KMS-11 (cell line): ENCODE measurements around the gene HCN1.
"Not testable (repeated sequence)": the region's sequence is repeated elsewhere in the genome, so short reads cannot be mapped to it uniquely, and the experiment has no call there.

Source experiments
- H2AFZ ChIP-seq: fragments of 200-600 bp; sonication (generic); 2 replicates; pipeline ENCODE4 v1.6.1; 2016; ENCODE audit warnings: antibody characterized with exemption, mixed run types, low read depth
- H3K27ac ChIP-seq: fragments of 200-600 bp; sonication (generic); 2 replicates; pipeline ENCODE4 v1.6.1; 2016; ENCODE audit warnings: mild to moderate bottlenecking, mixed run types
- H3K27me3 ChIP-seq: fragments of 200-600 bp; sonication (generic); 2 replicates; pipeline ENCODE4 v1.6.1; 2017; ENCODE audit warnings: mild to moderate bottlenecking, low read depth, mixed run types, moderate library complexity; ENCODE audit not compliant: insufficient read depth
- H3K36me3 ChIP-seq: fragments of 200-600 bp; sonication (generic); 2 replicates; pipeline ENCODE4 v1.6.1; 2017; ENCODE audit warnings: mild to moderate bottlenecking, mixed run types; ENCODE audit not compliant: insufficient read depth
- H3K4me1 ChIP-seq: fragments of 200-600 bp; sonication (generic); 2 replicates; pipeline ENCODE4 v1.6.1; 2016; ENCODE audit warnings: mild to moderate bottlenecking, low read depth, mixed run types; ENCODE audit not compliant: poor library complexity, severe bottlenecking
- H3K4me2 ChIP-seq: fragments of 200-600 bp; sonication (generic); 2 replicates; pipeline ENCODE4 v1.7.0; 2016; ENCODE audit warnings: mild to moderate bottlenecking, mixed run types
- H3K4me3 ChIP-seq: fragments of 200-600 bp; sonication (generic); IDR thresholded peaks from 2 replicates; pipeline ENCODE4 v1.6.1; 2017; ENCODE audit warnings: low read depth, low read length, mixed read lengths; ENCODE audit not compliant: insufficient read depth
- H3K79me2 ChIP-seq: fragments of 200-600 bp; sonication (generic); 2 replicates; pipeline ENCODE4 v1.6.1; 2016; ENCODE audit warnings: low read depth, mixed run types; ENCODE audit not compliant: insufficient read depth
- H3K9ac ChIP-seq: fragments of 200-600 bp; sonication (generic); 2 replicates; pipeline ENCODE4 v1.6.1; 2016; ENCODE audit warnings: mild to moderate bottlenecking, mixed run types
- H4K20me1 ChIP-seq: fragments of 200-600 bp; sonication (generic); 2 replicates; pipeline ENCODE4 v1.6.1; 2016; ENCODE audit warnings: mild to moderate bottlenecking, mixed run types; ENCODE audit not compliant: insufficient read depth
- TF ChIP-seq, protein P1 (sequence below): fragments of 200-600 bp; sonication (generic); conservative IDR thresholded peaks from 2 replicates; pipeline ENCODE4 v1.6.1; 2017; ENCODE audit warnings: low read depth, mild to moderate bottlenecking, antibody characterized with exemption, low read length, moderate library complexity, mixed read lengths

The HCN1 gene

GRCh38 chr5:45335346-45335745, 360.8 kb downstream of the HCN1 start:
- H3K9ac ChIP-seq, result no peak overlapping the region
- H3K27ac ChIP-seq, result no peak overlapping the region
- no peaks in the 10 kb centered on the region for H3K27me3 ChIP-seq
- H3K4me2 ChIP-seq, result no peak overlapping the region
- no peak overlapping the region for H3K4me3 ChIP-seq
- H3K36me3 ChIP-seq, result no peaks in the 10 kb centered on the region
- H2AFZ ChIP-seq, result no peak overlapping the region
- no peaks in the 10 kb centered on the region for H3K79me2 ChIP-seq
- TF ChIP-seq, protein P1, sequence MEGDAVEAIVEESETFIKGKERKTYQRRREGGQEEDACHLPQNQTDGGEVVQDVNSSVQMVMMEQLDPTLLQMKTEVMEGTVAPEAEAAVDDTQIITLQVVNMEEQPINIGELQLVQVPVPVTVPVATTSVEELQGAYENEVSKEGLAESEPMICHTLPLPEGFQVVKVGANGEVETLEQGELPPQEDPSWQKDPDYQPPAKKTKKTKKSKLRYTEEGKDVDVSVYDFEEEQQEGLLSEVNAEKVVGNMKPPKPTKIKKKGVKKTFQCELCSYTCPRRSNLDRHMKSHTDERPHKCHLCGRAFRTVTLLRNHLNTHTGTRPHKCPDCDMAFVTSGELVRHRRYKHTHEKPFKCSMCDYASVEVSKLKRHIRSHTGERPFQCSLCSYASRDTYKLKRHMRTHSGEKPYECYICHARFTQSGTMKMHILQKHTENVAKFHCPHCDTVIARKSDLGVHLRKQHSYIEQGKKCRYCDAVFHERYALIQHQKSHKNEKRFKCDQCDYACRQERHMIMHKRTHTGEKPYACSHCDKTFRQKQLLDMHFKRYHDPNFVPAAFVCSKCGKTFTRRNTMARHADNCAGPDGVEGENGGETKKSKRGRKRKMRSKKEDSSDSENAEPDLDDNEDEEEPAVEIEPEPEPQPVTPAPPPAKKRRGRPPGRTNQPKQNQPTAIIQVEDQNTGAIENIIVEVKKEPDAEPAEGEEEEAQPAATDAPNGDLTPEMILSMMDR, result no peak
- no peaks in the 10 kb centered on the region for H4K20me1 ChIP-seq
- H3K4me1 ChIP-seq, result no peaks in the 10 kb centered on the region

GRCh38 chr5:45334939-45335338, 361.2 kb downstream of the HCN1 start:
- TF ChIP-seq, protein P1, result no peak
- H3K4me1 ChIP-seq, result no peaks in the 10 kb centered on the region
- H3K27me3 ChIP-seq, result no peaks in the 10 kb centered on the region
- H2AFZ ChIP-seq, result no peak overlapping the region
- H4K20me1 ChIP-seq, result no peaks in the 10 kb centered on the region
- no peak overlapping the region for H3K9ac ChIP-seq
- no peak overlapping the region for H3K27ac ChIP-seq
- no peak overlapping the region for H3K4me3 ChIP-seq
- H3K4me2 ChIP-seq, result no peak overlapping the region
- no peaks in the 10 kb centered on the region for H3K36me3 ChIP-seq
- H3K79me2 ChIP-seq, result no peaks in the 10 kb centered on the region

DNA sequence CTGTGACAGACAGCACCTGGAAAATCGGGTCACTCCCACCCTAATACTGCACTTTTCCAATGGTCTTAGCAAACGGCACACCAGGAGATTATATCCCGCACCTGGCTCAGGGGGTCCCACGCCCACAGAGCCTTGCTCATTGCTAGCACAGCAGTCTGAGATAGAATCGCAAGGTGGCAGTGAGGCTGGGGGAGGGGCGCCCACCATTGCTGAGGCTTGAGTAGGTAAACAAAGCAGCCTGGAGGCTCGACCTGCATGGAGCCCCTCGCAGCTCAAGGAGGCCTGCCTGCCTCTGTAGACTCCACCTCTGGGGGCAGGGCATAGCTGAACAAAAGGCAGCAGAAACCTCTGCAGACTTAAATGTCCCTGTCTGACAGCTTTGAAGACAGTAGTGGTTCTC, 383.6 kb downstream of the HCN1 start:
- not testable (repeated sequence) for H3K4me2 ChIP-seq, H3K4me1 ChIP-seq, H3K27me3 ChIP-seq, H3K27ac ChIP-seq, H3K4me3 ChIP-seq, H3K36me3 ChIP-seq, H4K20me1 ChIP-seq, H3K9ac ChIP-seq, H2AFZ ChIP-seq, H3K79me2 ChIP-seq

DNA sequence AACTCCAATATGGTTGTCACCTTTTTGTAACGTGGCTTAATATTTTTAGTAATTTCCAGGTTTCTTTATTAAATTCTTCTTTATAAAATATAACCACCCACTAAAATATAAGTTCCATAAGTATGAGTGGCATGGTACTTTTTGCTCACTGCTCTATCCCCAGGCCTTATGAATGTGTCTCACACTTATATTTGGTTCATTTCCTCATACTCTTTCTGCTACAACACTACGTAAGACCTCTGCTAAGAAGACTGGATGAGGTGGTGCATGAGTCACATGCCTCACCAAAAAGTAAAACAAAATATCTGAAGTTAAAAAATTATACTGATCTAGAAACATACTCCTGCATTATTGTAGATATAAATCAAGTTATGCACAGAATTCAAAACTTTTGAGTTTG, 400.9 kb downstream of the HCN1 start:
- Histone ChIP-seq H3K4me1 (no peaks in the 10 kb centered on the region), H3K9ac (no peak overlapping the region), H3K36me3 (no peaks in the 10 kb centered on the region), H4K20me1 (no peaks in the 10 kb centered on the region), H3K4me3 (no peak overlapping the region), H3K4me2 (no peak overlapping the region), H3K27ac (no peak overlapping the region), H3K79me2 (no peaks in the 10 kb centered on the region), H2AFZ (no peak overlapping the region), H3K27me3 (no peaks in the 10 kb centered on the region)
- TF ChIP-seq, protein P1, result no peak

DNA sequence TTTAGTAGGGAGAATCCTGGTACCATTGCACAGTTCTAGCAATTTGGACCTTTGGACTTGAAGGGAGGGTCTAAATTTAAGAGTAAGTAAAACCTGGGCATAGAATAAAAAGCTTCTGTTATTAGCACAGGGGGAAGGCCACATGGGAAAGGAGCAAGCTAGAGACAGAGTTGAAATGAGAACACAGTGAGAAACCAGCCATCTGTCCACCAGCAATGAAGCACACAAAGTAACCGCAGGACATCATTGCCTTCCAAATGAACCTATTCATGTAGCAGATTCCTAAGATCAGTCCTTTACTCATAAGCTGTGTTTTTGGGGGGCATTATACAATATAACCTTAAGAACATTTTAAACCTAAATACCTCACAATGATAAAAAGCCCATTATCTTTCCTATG, 407.4 kb downstream of the HCN1 start:
- no peak overlapping the region for H2AFZ ChIP-seq
- no peak overlapping the region for H3K9ac ChIP-seq

More for the DNA sequence above, 407.4 kb downstream of the HCN1 start:
- Histone ChIP-seq H3K4me2 (no peak overlapping the region), H3K27ac (no peak overlapping the region), H3K79me2 (no peaks in the 10 kb centered on the region), H3K4me3 (no peak overlapping the region), H3K27me3 (no peaks in the 10 kb centered on the region), H4K20me1 (no peaks in the 10 kb centered on the region), H3K36me3 (no peaks in the 10 kb centered on the region), H3K4me1 (no peaks in the 10 kb centered on the region)
- TF ChIP-seq, protein P1, result no peak
